Activated naive CD8-positive, alpha-beta T cell (primary cell): ENCODE results near the gene TOR2A.

ENCODE experiments used
- H3K27ac Mint-ChIP-seq: one replicate; pipeline ENCODE4 v1.8.0; 2021; ENCODE audit warnings: mixed read lengths
- H3K27me3 Mint-ChIP-seq: one replicate; pipeline ENCODE4 v1.8.0; 2021; ENCODE audit warnings: mixed read lengths
- H3K36me3 Mint-ChIP-seq: one replicate; pipeline ENCODE4 v1.8.0; 2021; ENCODE audit warnings: mixed read lengths
- H3K4me1 Mint-ChIP-seq: one replicate; pipeline ENCODE4 v1.8.0; 2021; ENCODE audit warnings: low read depth, mixed read lengths
- H3K4me3 Mint-ChIP-seq: one replicate; pipeline ENCODE4 v1.8.0; 2021; ENCODE audit warnings: mild to moderate bottlenecking, mixed read lengths
- H3K9me3 Mint-ChIP-seq: one replicate; pipeline ENCODE4 v1.8.0; 2021; ENCODE audit warnings: low read depth, mixed read lengths

The TOR2A gene

GRCh38 chr9:127772603-127773002 is 37.5 kb upstream of the TOR2A start:
- no peaks in the 10 kb centered on the region for H3K9me3 Mint-ChIP-seq
- no peak overlapping the region for H3K27ac Mint-ChIP-seq
- H3K36me3 Mint-ChIP-seq, result peaks cover 4% of the 10 kb centered on the region
- H3K4me3 Mint-ChIP-seq, result no peak overlapping the region
- H3K4me1 Mint-ChIP-seq, result peaks cover 70% of the 10 kb centered on the region
- H3K27me3 Mint-ChIP-seq, result no peaks in the 10 kb centered on the region

- Mint-ChIP-seq H3K36me3 (peaks cover 4% of the 10 kb centered on the region), H3K27me3 (no peaks in the 10 kb centered on the region), H3K4me3 (peak overlapping the region; percentile 85), H3K4me1 (peaks cover 72% of the 10 kb centered on the region), H3K9me3 (no peaks in the 10 kb centered on the region), H3K27ac (peak overlapping the region; percentile 91)
Observed at GRCh38 chr9:127771570-127772189, 36.6 kb upstream of the TOR2A start.

GRCh38 chr9:127770905-127771569 is 35.9 kb upstream of the TOR2A start:
- Mint-ChIP-seq H3K36me3 (peaks cover 4% of the 10 kb centered on the region), H3K9me3 (no peaks in the 10 kb centered on the region), H3K4me1 (peaks cover 72% of the 10 kb centered on the region), H3K27me3 (no peaks in the 10 kb centered on the region), H3K27ac (peak overlapping the region; percentile 91), H3K4me3 (peak overlapping the region; percentile 85)

- H3K27me3 Mint-ChIP-seq, result no peaks in the 10 kb centered on the region
- no peaks in the 10 kb centered on the region for H3K9me3 Mint-ChIP-seq
- peaks cover 4% of the 10 kb centered on the region for H3K36me3 Mint-ChIP-seq
- peak overlapping the region; percentile 91 for H3K27ac Mint-ChIP-seq
- H3K4me1 Mint-ChIP-seq, result peaks cover 74% of the 10 kb centered on the region
- H3K4me3 Mint-ChIP-seq, result peak overlapping the region; percentile 85
Observed at GRCh38 chr9:127770583-127770904, 35.5 kb upstream of the TOR2A start.

GRCh38 chr9:127769929-127770582 is 35.0 kb upstream of the TOR2A start:
- Mint-ChIP-seq H3K27me3 (no peaks in the 10 kb centered on the region), H3K4me1 (peaks cover 78% of the 10 kb centered on the region), H3K9me3 (no peaks in the 10 kb centered on the region), H3K27ac (peak overlapping the region; percentile 91), H3K36me3 (peaks cover 5% of the 10 kb centered on the region), H3K4me3 (peak overlapping the region; percentile 85)

GRCh38 chr9:127769101-127769500 is 34.0 kb upstream of the TOR2A start:
- H3K27me3 Mint-ChIP-seq, result no peaks in the 10 kb centered on the region
- no peaks in the 10 kb centered on the region for H3K9me3 Mint-ChIP-seq
- H3K36me3 Mint-ChIP-seq, result peaks cover 6% of the 10 kb centered on the region
- peak overlapping the region; percentile 97 for H3K27ac Mint-ChIP-seq
- peaks cover 77% of the 10 kb centered on the region for H3K4me1 Mint-ChIP-seq
- peak overlapping the region; percentile 74 for H3K4me3 Mint-ChIP-seq

- H3K4me3 Mint-ChIP-seq, result peak overlapping the region; percentile 74
- H3K27ac Mint-ChIP-seq, result peak overlapping the region; percentile 97
- H3K9me3 Mint-ChIP-seq, result no peaks in the 10 kb centered on the region
- H3K36me3 Mint-ChIP-seq, result peaks cover 6% of the 10 kb centered on the region
- H3K27me3 Mint-ChIP-seq, result no peaks in the 10 kb centered on the region
- peaks cover 79% of the 10 kb centered on the region for H3K4me1 Mint-ChIP-seq
Observed at GRCh38 chr9:127768698-127769097, 33.6 kb upstream of the TOR2A start.

- peaks cover 84% of the 10 kb centered on the region for H3K4me1 Mint-ChIP-seq
- H3K36me3 Mint-ChIP-seq, result peaks cover 6% of the 10 kb centered on the region
- H3K27ac Mint-ChIP-seq, result peak overlapping the region; percentile 97
- H3K27me3 Mint-ChIP-seq, result no peaks in the 10 kb centered on the region
- no peaks in the 10 kb centered on the region for H3K9me3 Mint-ChIP-seq
- H3K4me3 Mint-ChIP-seq, result peak overlapping the region; percentile 74
Observed at GRCh38 chr9:127767909-127768331, 32.8 kb upstream of the TOR2A start.

- H3K4me1 Mint-ChIP-seq, result peaks cover 87% of the 10 kb centered on the region
- peak overlapping the region; percentile 97 for H3K27ac Mint-ChIP-seq
- H3K27me3 Mint-ChIP-seq, result no peaks in the 10 kb centered on the region
- H3K9me3 Mint-ChIP-seq, result no peaks in the 10 kb centered on the region
- H3K4me3 Mint-ChIP-seq, result peak overlapping the region; percentile 61
- H3K36me3 Mint-ChIP-seq, result peaks cover 6% of the 10 kb centered on the region
Observed at GRCh38 chr9:127767410-127767809, 32.3 kb upstream of the TOR2A start.

- Mint-ChIP-seq H3K4me3 (no peak overlapping the region), H3K36me3 (peaks cover 6% of the 10 kb centered on the region), H3K9me3 (no peaks in the 10 kb centered on the region), H3K4me1 (peaks cover 79% of the 10 kb centered on the region), H3K27ac (peak overlapping the region; percentile 86), H3K27me3 (no peaks in the 10 kb centered on the region)
Observed at GRCh38 chr9:127765418-127765817, 30.3 kb upstream of the TOR2A start.

GRCh38 chr9:127763918-127764384 is 28.9 kb upstream of the TOR2A start:
- Mint-ChIP-seq H3K4me3 (no peak overlapping the region), H3K9me3 (no peaks in the 10 kb centered on the region), H3K4me1 (peaks cover 66% of the 10 kb centered on the region), H3K27me3 (no peaks in the 10 kb centered on the region), H3K36me3 (peaks cover 5% of the 10 kb centered on the region), H3K27ac (peak overlapping the region; percentile 46)

GRCh38 chr9:127762111-127762676 is 27.1 kb upstream of the TOR2A start:
- peaks cover 2% of the 10 kb centered on the region for H3K36me3 Mint-ChIP-seq
- no peaks in the 10 kb centered on the region for H3K9me3 Mint-ChIP-seq
- H3K4me1 Mint-ChIP-seq, result peaks cover 53% of the 10 kb centered on the region
- H3K4me3 Mint-ChIP-seq, result no peak overlapping the region
- H3K27me3 Mint-ChIP-seq, result no peaks in the 10 kb centered on the region
- peak overlapping the region; percentile 73 for H3K27ac Mint-ChIP-seq

GRCh38 chr9:127761491-127761956 is 26.4 kb upstream of the TOR2A start:
- peaks cover 46% of the 10 kb centered on the region for H3K4me1 Mint-ChIP-seq
- H3K4me3 Mint-ChIP-seq, result no peak overlapping the region
- H3K27ac Mint-ChIP-seq, result no peak overlapping the region
- no peaks in the 10 kb centered on the region for H3K9me3 Mint-ChIP-seq
- H3K36me3 Mint-ChIP-seq, result peaks cover 2% of the 10 kb centered on the region
- H3K27me3 Mint-ChIP-seq, result no peaks in the 10 kb centered on the region

- H3K9me3 Mint-ChIP-seq, result no peaks in the 10 kb centered on the region
- peaks cover 2% of the 10 kb centered on the region for H3K36me3 Mint-ChIP-seq
- H3K27ac Mint-ChIP-seq, result peak overlapping the region; percentile 68
- peaks cover 42% of the 10 kb centered on the region for H3K4me1 Mint-ChIP-seq
- no peaks in the 10 kb centered on the region for H3K27me3 Mint-ChIP-seq
- no peak overlapping the region for H3K4me3 Mint-ChIP-seq
Observed at GRCh38 chr9:127761061-127761460, 26.0 kb upstream of the TOR2A start.

- no peaks in the 10 kb centered on the region for H3K36me3 Mint-ChIP-seq
- no peak overlapping the region for H3K4me3 Mint-ChIP-seq
- H3K27ac Mint-ChIP-seq, result peak overlapping the region; percentile 76
- H3K4me1 Mint-ChIP-seq, result peaks cover 25% of the 10 kb centered on the region
- no peaks in the 10 kb centered on the region for H3K9me3 Mint-ChIP-seq
- no peaks in the 10 kb centered on the region for H3K27me3 Mint-ChIP-seq
Observed at GRCh38 chr9:127758843-127759242, 23.7 kb upstream of the TOR2A start.
